Stimulated activated CD4-positive, alpha-beta T cell treated with anti-CD3 and anti-CD28 coated beads, Interleukin-12 subunit alpha, Interleukin-12 subunit beta, amount 100 ng/mL, for 48 hours (primary cell): ENCODE data around the gene SAMD10.
"Not testable (repeated sequence)": the region's sequence is repeated elsewhere in the genome, so short reads cannot be mapped to it uniquely, and the experiment has no call there.

Experiments
- DNase-seq, 3 donors: peaks; one replicate each; pipeline ENCODE4 v3.0.0-alpha.2; 2020; ENCODE audit warnings: low read depth in 2 of 3, low spot score in 1 of 3

Gene SAMD10

GRCh38 chr20:64003960-64004725, 24.7 kb upstream of the SAMD10 start:
- no peak for DNase-seq

GRCh38 chr20:64001607-64002011, 22.2 kb upstream of the SAMD10 start:
- DNase-seq: no peak

- DNase-seq: no peak
These were observed 21.5 kb upstream of the SAMD10 start for GRCh38 chr20:64000906-64001305.

- DNase-seq: no peak
These were observed 3.5 kb upstream of the SAMD10 start for GRCh38 chr20:63982937-63983336.

- peak; percentile 88 to 94 (median 91) for DNase-seq
These were observed 1.6 kb upstream of the SAMD10 start, which contains the start of gene PRPF6 for GRCh38 chr20:63980806-63981728. Gene PRPF6 (plus strand): TSS chr20:63981132. CDS start chr20:63981246, 114 bp downstream.

- DNase-seq: peak in 2 of 3 donors; percentile 32 to 39
These were observed 919 bp upstream of the SAMD10 start for GRCh38 chr20:63980317-63980805.

- DNase-seq: no peak
These were observed 249 bp downstream of the SAMD10 start for GRCh38 chr20:63979229-63979556.

- DNase-seq: peak; percentile 36 to 77 (median 46)
These were observed 868 bp downstream of the SAMD10 start for GRCh38 chr20:63978319-63979228.

GRCh38 chr20:63977739-63978276, 1.6 kb downstream of the SAMD10 start:
- peak in 2 of 3 donors; percentile 37 to 56 for DNase-seq

- DNase-seq: no peak
These were observed 2.3 kb downstream of the SAMD10 start for GRCh38 chr20:63976980-63977738.

- not testable (repeated sequence) for DNase-seq
These were observed 2.9 kb downstream of the SAMD10 start for GRCh38 chr20:63976511-63976910.

GRCh38 chr20:63974402-63975200, 4.8 kb downstream of the SAMD10 start:
- DNase-seq: no peak

- peak; percentile 44 to 75 (median 68) for DNase-seq
These were observed 5.6 kb downstream of the SAMD10 start for GRCh38 chr20:63973636-63974401.

- DNase-seq: no peak
These were observed 6.3 kb downstream of the SAMD10 start for GRCh38 chr20:63973160-63973479.

GRCh38 chr20:63972312-63973159, 6.9 kb downstream of the SAMD10 start:
- DNase-seq: no peak

GRCh38 chr20:63971960-63972311, 7.5 kb downstream of the SAMD10 start:
- DNase-seq: not testable (repeated sequence)

- no peak for DNase-seq
These were observed 8.6 kb downstream of the SAMD10 start for GRCh38 chr20:63970714-63971431.
